HepG2 (cell line): ENCODE results near the gene HPCAL1. TPM values are rescaled to one million over a fixed set of nuclear protein-coding genes. Genes with fewer than 3 reads are reported as not detected.

ENCODE experiments used
- ATAC-seq: fragments of 200-7000 bp; cut with Tn5 transposase; 3 replicates; pipeline ENCODE4 v1.9.1; 2020; ENCODE audit warnings: mild to moderate bottlenecking, moderate library complexity
- BruUV-seq: library from RNA; stranded (reverse); fragments of 400-500 nt; replicated peaks from 2 replicates; lab custom pipeline; 2021; lab: Mats Ljungman, UMichigan
- CTCF ChIA-PET: fragments of 300-600 bp; formaldehyde crosslinking; extraction: SDS; loops from one replicate; lab custom pipeline; 2021; ENCODE audit warnings: low total read pairs, inconsistent platforms, low intra/inter-chr PET ratio; lab: Yijun Ruan, JAX
- POLR2A ChIA-PET: fragments of 350-600 bp; sonication (Branson Sonifier 250); formaldehyde crosslinking; loops from one replicate; lab custom pipeline; 2020; ENCODE audit warnings: antibody characterized with exemption, inconsistent platforms; lab: Yijun Ruan, JAX
- DNase-seq: peaks from one replicate; pipeline ENCODE4 v3.0.0-alpha.2; 2015; ENCODE audit warnings: low spot score
- FAIRE-seq: peaks from 3 replicates; lab custom pipeline; 2011; peaks lifted over from hg19 to GRCh38; lab: Jason Lieb, UNC
- H2AFZ ChIP-seq: one replicate; pipeline ENCODE4 v1.6.1; 2011; ENCODE audit warnings: low read length, inconsistent platforms
- H3K27ac ChIP-seq: fragments of 300-600 bp; 3 replicates; pipeline ENCODE4 v1.8.0; 2011; ENCODE audit warnings: mixed run types, mild to moderate bottlenecking, mixed read lengths, low read length, inconsistent platforms; ENCODE audit not compliant: insufficient read depth; ENCODE audit errors: extremely low read length
- H3K27me3 ChIP-seq, 2 experiments: fragments of 200-600 bp in 1 of 2; 2 replicates in 1 of 2; 3 replicates in 1 of 2; pipeline versions ENCODE4 v1.6.0 to v1.8.0; 2011; ENCODE audit warnings: low read length in 2 of 2, mild to moderate bottlenecking in 2 of 2, moderate library complexity in 2 of 2, inconsistent platforms in 1 of 2; ENCODE audit not compliant: insufficient read depth in 2 of 2, control insufficient read depth in 1 of 2
- H3K36me3 ChIP-seq, 2 experiments: fragments of 200-600 bp in 1 of 2; replicated peaks in 1 of 2; 2 replicates in 1 of 2; 3 replicates in 1 of 2; pipeline versions ENCODE4 v1.5.1 to v1.8.0; 2011; ENCODE audit warnings: low read length in 2 of 2, inconsistent platforms in 1 of 2; ENCODE audit not compliant: insufficient read depth in 2 of 2, control insufficient read depth in 1 of 2
- H3K4me1 ChIP-seq: 2 replicates; pipeline ENCODE4 v1.5.1; 2012; ENCODE audit warnings: low read length, inconsistent platforms; ENCODE audit not compliant: insufficient read depth
- H3K4me2 ChIP-seq: 2 replicates; pipeline ENCODE4 v1.6.0; 2011; ENCODE audit warnings: low read depth, low read length, inconsistent platforms
- H3K4me3 ChIP-seq, 3 experiments: fragments of 200-600 bp in 1 of 3; sonication (generic), shearing (Covaris generic) in 1 of 3; replicated peaks in 1 of 3; 2 replicates each; pipeline ENCODE4 v1.5.1; 2011 to 2016; ENCODE audit warnings: low read length in 3 of 3, inconsistent platforms in 2 of 3, low read depth in 2 of 3, mild to moderate bottlenecking in 2 of 3, control low read depth in 1 of 3, mixed read lengths in 1 of 3; ENCODE audit not compliant: insufficient read depth in 1 of 3
- H3K79me2 ChIP-seq: one replicate; pipeline ENCODE4 v1.6.1; 2011; ENCODE audit warnings: low read length, inconsistent platforms; ENCODE audit not compliant: insufficient read depth
- H3K9ac ChIP-seq: 2 replicates; pipeline ENCODE4 v1.6.0; 2011; ENCODE audit warnings: mild to moderate bottlenecking, low read depth, low read length, inconsistent platforms; ENCODE audit not compliant: insufficient read depth
- H3K9me3 ChIP-seq: 2 replicates; pipeline ENCODE4 v1.5.1; 2012; ENCODE audit warnings: mild to moderate bottlenecking, low read length
- H4K20me1 ChIP-seq: 2 replicates; pipeline ENCODE4 v1.6.0; 2011; ENCODE audit warnings: inconsistent platforms, mild to moderate bottlenecking, low read length, moderate library complexity; ENCODE audit not compliant: insufficient read depth
- CREB1 ChIP-seq, 2 experiments: fragments of 450-650 bp in 1 of 2; IDR thresholded peaks; 2 replicates each; pipeline ENCODE4 v1.6.1; 2016 to 2017; ENCODE audit warnings: control low read depth in 1 of 2, mild to moderate bottlenecking in 1 of 2, missing compliant biosample characterization in 1 of 2, missing genetic modification characterization in 1 of 2
- FOXO1 ChIP-seq: sonication (generic); formaldehyde crosslinking; IDR thresholded peaks from 2 replicates; pipeline ENCODE4 v1.4.0; 2020; ENCODE audit warnings: missing genetic modification reagents
- MEIS1 ChIP-seq: sonication (generic); formaldehyde crosslinking; IDR thresholded peaks from 2 replicates; pipeline ENCODE4 v1.9.0; 2021; ENCODE audit warnings: mild to moderate bottlenecking, missing genetic modification reagents, moderate library complexity, borderline replicate concordance
- MIER2 ChIP-seq: IDR thresholded peaks from 2 replicates; pipeline ENCODE4 v1.6.1; 2016; ENCODE audit warnings: missing biosample characterization, missing genetic modification reagents
- NCOA1 ChIP-seq: sonication (generic); formaldehyde crosslinking; IDR thresholded peaks from 2 replicates; pipeline ENCODE4 v1.9.0; 2021; ENCODE audit warnings: missing genetic modification reagents
- NCOA5 ChIP-seq: sonication (generic); formaldehyde crosslinking; IDR thresholded peaks from 2 replicates; pipeline ENCODE4 v1.4.0; 2020; ENCODE audit warnings: missing genetic modification reagents
- NCOR1 ChIP-seq: fragments of 200-600 bp; sonication (generic); IDR thresholded peaks from 2 replicates; pipeline ENCODE4 v1.7.0; 2017; ENCODE audit warnings: antibody characterized with exemption, low read length, borderline replicate concordance
- PCBP2 ChIP-seq: fragments of 200-400 bp; formaldehyde crosslinking; optimal IDR thresholded peaks from 2 replicates; pipeline ENCODE3; 2018; ENCODE audit warnings: low read length, low read depth; ENCODE audit not compliant: poor library complexity, severe bottlenecking
- REL ChIP-seq: sonication (generic); formaldehyde crosslinking; conservative IDR thresholded peaks from 2 replicates; pipeline ENCODE4 v1.8.0; 2022; ENCODE audit warnings: mild to moderate bottlenecking, missing genetic modification reagents, moderate library complexity
- SETDB1 ChIP-seq: sonication (generic); formaldehyde crosslinking; IDR thresholded peaks from 2 replicates; pipeline ENCODE4 v1.5.1; 2020; ENCODE audit warnings: missing genetic modification reagents, mild to moderate bottlenecking, borderline replicate concordance
- SRSF9 ChIP-seq: fragments of 200-400 bp; formaldehyde crosslinking; IDR thresholded peaks from 2 replicates; pipeline ENCODE4 v1.6.1; 2018; ENCODE audit warnings: borderline replicate concordance, mild to moderate bottlenecking, low read depth, low read length; ENCODE audit not compliant: insufficient read depth, poor library complexity, severe bottlenecking
- TCF7 ChIP-seq: sonication (generic); IDR thresholded peaks from 2 replicates; pipeline ENCODE4 v1.6.1; 2016; ENCODE audit warnings: antibody characterized with exemption, low read depth
- THYN1 ChIP-seq: sonication (generic); formaldehyde crosslinking; IDR thresholded peaks from 2 replicates; pipeline ENCODE4 v1.8.1; 2023; ENCODE audit warnings: low read depth, mild to moderate bottlenecking, moderate library complexity, missing genetic modification reagents, borderline replicate concordance
- TOPORS ChIP-seq: sonication (generic); formaldehyde crosslinking; IDR thresholded peaks from 2 replicates; pipeline ENCODE4 v1.8.0; 2023; ENCODE audit warnings: mild to moderate bottlenecking, missing genetic modification reagents
- TRIM24 ChIP-seq: sonication (generic); formaldehyde crosslinking; IDR thresholded peaks from 2 replicates; pipeline ENCODE4 v1.8.0; 2022; ENCODE audit warnings: mild to moderate bottlenecking, missing genetic modification reagents
- ZNF143 ChIP-seq: sonication (generic); formaldehyde crosslinking; IDR thresholded peaks from 2 replicates; pipeline ENCODE4 v1.4.0; 2020; ENCODE audit warnings: missing genetic modification reagents
- ZNF614 ChIP-seq: IDR thresholded peaks from 2 replicates; pipeline ENCODE4 v1.6.1; 2018; ENCODE audit warnings: missing biosample characterization, missing genetic modification reagents, inconsistent platforms, borderline replicate concordance
- WGBS: methylation state at CpG from one replicate; pipeline ENCODE4 v1.1.6; 2017; ENCODE audit warnings: low lambda C conversion rate; 5-methylcytosine and 5-hydroxymethylcytosine counted together
- in situ Hi-C: cut with HindIII; loops from 2 replicates; pipeline ENCODE4 v1.10.0; 2017; ENCODE audit warnings: low pct_unique_long_range_greater_than_20kb; ENCODE audit not compliant: extremely low pct_ligation_motif_present
- intact Hi-C: fragments of 100-400 bp; cut with micrococcal nuclease; formaldehyde crosslinking; loops from one replicate; pipeline ENCODE4 v1.10.0; 2022; ENCODE audit not compliant: unreplicated experiment
- polyA plus RNA-seq, 8 experiments: library from polyadenylated mRNA; depleted of rRNA in 3 of 8; stranded (reverse) in 7 of 8; unstranded in 1 of 8; fragments of >200 nt; fragmentation: Illumina TruSeq in 4 of 8; extraction: Trizol in 4 of 8; gene quantifications; 2 replicates each; pipeline versions ENCODE4 v1.2.1 to v1.2.3, GENCODE V29; 2011 to 2016; ENCODE audit warnings: low read depth in 4 of 8, missing spikeins in 1 of 8, mixed read lengths in 1 of 8; ENCODE audit not compliant: insufficient read depth in 1 of 8
- total RNA-seq, 5 experiments: library from RNA; depleted of rRNA; stranded (reverse); fragments of >200 nt; fragmentation: Illumina TruSeq; extraction: Trizol; gene quantifications; 2 replicates each; pipeline ENCODE4 v1.2.3, GENCODE V29; 2016; ENCODE audit warnings: low read depth in 1 of 5
- TF ChIP-seq, protein P1 (sequence below): sonication (generic); formaldehyde crosslinking; IDR thresholded peaks from 2 replicates; pipeline ENCODE4 v1.5.0; 2020; ENCODE audit warnings: missing genetic modification reagents
- TF ChIP-seq, protein P2 (sequence below): sonication (generic); formaldehyde crosslinking; IDR thresholded peaks from 2 replicates; pipeline ENCODE4 v1.5.0; 2020; ENCODE audit warnings: missing genetic modification reagents, mild to moderate bottlenecking, borderline replicate concordance
- TF ChIP-seq, protein P3 (sequence below): IDR thresholded peaks from 2 replicates; pipeline ENCODE4 v1.6.1; 2016; ENCODE audit warnings: missing compliant biosample characterization, missing genetic modification reagents, borderline replicate concordance

Gene HPCAL1
- total and polyA plus RNA-seq, 2 of the 13 experiments (the other 11 are each of a cell fraction or from before 2014, with no cell fraction given), result 29.5 to 29.9 TPM

DNA sequence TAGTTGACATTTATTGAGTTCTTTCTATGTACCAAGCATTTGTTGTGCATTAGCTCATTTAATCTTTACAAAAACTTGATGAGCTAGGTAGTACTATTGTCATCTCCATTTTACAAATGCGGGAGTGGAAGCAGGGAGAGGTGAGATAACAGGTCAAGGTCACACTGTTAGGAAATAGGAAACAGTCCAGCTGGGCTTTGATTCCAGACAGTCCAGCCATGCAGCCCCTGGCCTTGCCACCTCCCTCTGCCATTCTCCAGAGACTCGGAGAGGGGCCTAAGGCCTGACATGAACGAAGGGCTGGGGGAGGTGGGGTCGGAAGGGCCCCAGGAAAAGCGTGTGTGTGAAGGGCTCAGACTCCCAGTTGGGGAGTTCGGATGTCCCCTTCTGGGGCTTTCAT lies 89.8 kb downstream of the HPCAL1 start:
- intact Hi-C loops, result no loop called here
- H3K4me2 ChIP-seq, result peak overlapping the region; percentile 9
- ChIA-PET CTCF (no interaction called here), POLR2A (interaction anchor here (0.8 to 1.6 kb wide), 3 partner anchors 9 to 922 kb away, joined by 3 to 10 read pairs (median 5); no protein-coding TSS in a partner anchor)
- ATAC-seq (peak; percentile 70), DNase-seq (peak; percentile 63), FAIRE-seq (peak; percentile 91)
- no peak overlapping the region for H3K9ac ChIP-seq
- WGBS, result 11% methylated on average over 6 of the region's 6 CpGs
- no peaks in the 10 kb centered on the region for H3K36me3 ChIP-seq
- peaks cover 12% of the 10 kb centered on the region; the same call in 1 of the 2 replicates for H4K20me1 ChIP-seq
- H3K27ac ChIP-seq, result peak overlapping the region; percentile 3
- no peak overlapping the region for H2AFZ ChIP-seq
- in situ Hi-C loops, result no loop called here
- H3K79me2 ChIP-seq, result no peaks in the 10 kb centered on the region
- no peaks in the 10 kb centered on the region for H3K27me3 ChIP-seq
- H3K4me1 ChIP-seq, result peaks cover 23% of the 10 kb centered on the region
- BruUV-seq, result no TSS peak
- no peaks in the 10 kb centered on the region for H3K9me3 ChIP-seq
- no peak overlapping the region for H3K4me3 ChIP-seq
- TF ChIP-seq NCOA1 (CRISPR knock-in tag) (0 out of 2 replicates have a peak, but pooled peaks have one; percentile 31), FOXO1 (peak; percentile 60; the same call in 1 of the 2 replicates), MEIS1 (CRISPR knock-in tag) (0 out of 2 replicates have a peak, but pooled peaks have one; percentile 9), TCF7 (0 out of 2 replicates have a peak, but pooled peaks have one; percentile 35), TOPORS (no peak), SRSF9 (no peak), ZNF614 (0 out of 2 replicates have a peak, but pooled peaks have one; percentile 68), MIER2 (peak; percentile 57; the same call in 1 of the 2 replicates), ZNF143 (CRISPR knock-in tag) (no peak), SETDB1 (CRISPR knock-in tag) (no peak), PCBP2 (no peak), TRIM24 (peak; percentile 51; the same call in 1 of the 2 replicates), NCOR1 (peak; percentile 60; the same call in 1 of the 2 replicates), THYN1 (CRISPR knock-in tag) (no peak), REL (CRISPR knock-in tag) (no peak), CREB1 (IDR thresholded peaks at IDR 0.05) (no peak), CREB1 (CRISPR knock-in tag; IDR thresholded peaks at IDR 0.05) (no peak), NCOA5 (no peak)
- TF ChIP-seq, protein P1, sequence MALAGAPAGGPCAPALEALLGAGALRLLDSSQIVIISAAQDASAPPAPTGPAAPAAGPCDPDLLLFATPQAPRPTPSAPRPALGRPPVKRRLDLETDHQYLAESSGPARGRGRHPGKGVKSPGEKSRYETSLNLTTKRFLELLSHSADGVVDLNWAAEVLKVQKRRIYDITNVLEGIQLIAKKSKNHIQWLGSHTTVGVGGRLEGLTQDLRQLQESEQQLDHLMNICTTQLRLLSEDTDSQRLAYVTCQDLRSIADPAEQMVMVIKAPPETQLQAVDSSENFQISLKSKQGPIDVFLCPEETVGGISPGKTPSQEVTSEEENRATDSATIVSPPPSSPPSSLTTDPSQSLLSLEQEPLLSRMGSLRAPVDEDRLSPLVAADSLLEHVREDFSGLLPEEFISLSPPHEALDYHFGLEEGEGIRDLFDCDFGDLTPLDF (CRISPR knock-in tag), result no peak
- TF ChIP-seq, protein P2, sequence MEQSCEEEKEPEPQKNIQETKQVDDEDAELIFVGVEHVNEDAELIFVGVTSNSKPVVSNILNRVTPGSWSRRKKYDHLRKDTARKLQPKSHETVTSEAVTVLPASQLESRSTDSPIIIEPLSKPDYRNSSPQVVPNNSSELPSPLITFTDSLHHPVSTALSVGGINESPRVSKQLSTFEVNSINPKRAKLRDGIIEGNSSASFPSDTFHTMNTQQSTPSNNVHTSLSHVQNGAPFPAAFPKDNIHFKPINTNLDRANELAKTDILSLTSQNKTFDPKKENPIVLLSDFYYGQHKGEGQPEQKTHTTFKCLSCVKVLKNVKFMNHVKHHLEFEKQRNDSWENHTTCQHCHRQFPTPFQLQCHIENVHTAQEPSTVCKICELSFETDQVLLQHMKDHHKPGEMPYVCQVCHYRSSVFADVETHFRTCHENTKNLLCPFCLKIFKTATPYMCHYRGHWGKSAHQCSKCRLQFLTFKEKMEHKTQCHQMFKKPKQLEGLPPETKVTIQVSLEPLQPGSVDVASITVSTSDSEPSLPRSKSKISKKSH, result no peak
- TF ChIP-seq, protein P3, sequence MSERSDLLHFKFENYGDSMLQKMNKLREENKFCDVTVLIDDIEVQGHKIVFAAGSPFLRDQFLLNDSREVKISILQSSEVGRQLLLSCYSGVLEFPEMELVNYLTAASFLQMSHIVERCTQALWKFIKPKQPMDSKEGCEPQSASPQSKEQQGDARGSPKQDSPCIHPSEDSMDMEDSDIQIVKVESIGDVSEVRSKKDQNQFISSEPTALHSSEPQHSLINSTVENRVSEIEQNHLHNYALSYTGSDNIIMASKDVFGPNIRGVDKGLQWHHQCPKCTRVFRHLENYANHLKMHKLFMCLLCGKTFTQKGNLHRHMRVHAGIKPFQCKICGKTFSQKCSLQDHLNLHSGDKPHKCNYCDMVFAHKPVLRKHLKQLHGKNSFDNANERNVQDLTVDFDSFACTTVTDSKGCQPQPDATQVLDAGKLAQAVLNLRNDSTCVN (CRISPR knock-in tag), result peak; percentile 70; the same call in 1 of the 2 replicates
